NCI-H524 treated with DMSO at 0.1 percent for 48 hours (cell line): ENCODE data around the gene PRKCD.

Experiments used
- DNase-seq: peaks from one replicate; lab custom pipeline; 2025; lab: John Stamatoyannopoulos, UW

Gene PRKCD

DNA sequence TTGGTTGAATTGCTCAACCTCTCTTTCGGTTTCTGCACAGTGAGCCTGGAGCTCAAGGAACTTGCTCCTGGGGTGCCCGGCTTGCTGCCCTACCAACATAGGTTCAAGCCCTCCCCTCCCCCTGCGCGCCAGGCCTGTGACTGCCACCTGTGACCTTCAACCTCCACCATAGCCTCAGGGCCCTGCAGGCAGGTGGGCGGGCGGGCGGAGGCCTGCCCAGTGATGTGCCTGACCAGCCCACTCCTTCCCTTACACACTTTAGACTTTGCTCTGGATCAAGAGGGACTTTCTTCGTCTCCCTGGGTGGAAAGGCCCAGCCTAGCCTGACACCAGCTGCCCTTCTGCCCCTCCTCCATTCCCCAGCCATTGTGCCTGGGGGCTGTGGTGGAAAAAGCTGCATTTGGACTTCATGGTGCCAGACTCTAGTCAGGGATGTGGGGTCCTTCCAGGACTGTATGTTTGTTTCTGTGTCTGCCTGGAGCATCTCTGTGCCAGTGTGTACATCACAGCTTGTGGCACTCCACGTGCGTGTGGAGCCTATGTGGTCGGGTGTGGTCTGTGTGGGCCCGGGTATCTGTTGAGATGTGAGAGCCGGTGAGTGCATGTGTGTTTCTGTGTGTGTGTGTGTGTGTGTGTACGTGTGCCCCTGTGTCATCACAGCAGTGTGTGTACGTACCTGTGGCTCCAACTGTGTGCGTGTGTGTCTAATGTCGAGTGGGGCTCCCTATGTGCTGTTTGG, 9.5 kb downstream of the PRKCD start:
- DNase-seq, result no peak

DNA sequence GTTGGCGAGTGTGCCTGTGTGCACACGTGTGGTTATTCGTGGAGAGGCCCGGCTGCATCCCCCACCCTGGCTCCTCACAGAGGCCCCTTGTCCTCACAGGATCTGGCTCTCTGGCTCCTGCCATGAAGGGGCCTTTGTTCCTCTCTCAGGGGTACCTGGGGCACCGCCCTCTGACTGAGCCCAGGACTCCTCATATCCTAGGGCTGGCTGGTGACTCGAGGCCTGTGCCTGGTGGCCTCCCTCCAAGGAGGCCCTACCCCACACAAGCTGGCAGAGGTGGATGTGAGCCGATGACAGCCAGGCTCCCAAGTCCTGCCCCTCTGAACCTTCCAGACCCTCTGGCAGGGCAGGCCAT, 10.0 kb downstream of the PRKCD start:
- DNase-seq, result no peak

DNA sequence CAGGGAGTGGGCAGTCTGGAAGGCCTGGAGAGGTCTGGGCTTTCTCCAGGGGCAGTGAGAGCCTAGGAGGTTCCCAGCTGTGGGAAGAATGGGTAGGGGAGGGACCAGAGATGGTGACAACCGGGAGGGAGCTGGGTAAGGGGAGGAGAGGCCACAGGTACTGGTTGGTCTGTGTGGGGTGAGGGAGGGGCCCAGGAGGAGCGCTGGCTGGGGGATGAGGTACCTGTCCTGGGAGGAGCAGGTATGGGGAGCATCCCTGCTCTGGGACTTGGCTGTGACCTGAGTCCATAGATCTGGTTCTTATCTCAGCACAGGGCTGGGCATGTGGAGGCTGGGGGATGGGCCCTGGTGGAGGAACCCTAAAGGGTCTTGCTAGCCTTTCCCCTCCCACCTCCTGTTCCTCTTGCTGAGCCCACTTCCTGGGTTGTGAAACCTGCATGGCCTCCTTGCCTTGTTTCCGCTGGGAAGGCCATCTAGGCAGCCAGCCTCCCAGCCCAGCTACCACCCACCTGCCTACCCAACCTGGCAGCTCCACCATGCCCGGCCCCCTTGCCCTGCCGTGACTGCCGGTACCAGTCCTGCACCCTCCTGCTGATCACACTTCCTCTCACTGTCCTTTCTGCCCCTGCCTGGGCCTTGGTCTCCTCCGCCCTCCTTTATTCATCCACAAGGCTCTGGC, 11.0 kb downstream of the PRKCD start:
- no peak for DNase-seq

DNA sequence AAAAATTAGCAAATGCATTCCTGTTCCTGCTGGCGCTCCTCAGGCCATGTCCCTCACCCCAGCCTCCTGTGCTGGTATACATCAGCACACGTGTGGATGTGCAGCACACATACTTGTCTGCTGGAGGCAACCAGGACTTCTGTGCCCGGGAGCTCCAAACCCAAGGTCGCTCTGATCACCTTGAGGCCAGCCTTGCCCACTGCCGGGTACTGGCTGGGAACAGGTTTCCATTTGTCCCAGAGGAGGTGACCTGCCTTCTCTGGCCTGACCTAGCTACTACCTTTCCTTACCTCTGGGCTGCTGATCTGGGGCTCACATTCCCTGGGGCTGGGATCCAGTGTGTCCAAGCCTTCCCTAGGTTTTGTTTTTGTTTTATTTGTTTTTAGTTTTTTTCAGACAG, 12.1 kb downstream of the PRKCD start:
- no peak for DNase-seq

DNA sequence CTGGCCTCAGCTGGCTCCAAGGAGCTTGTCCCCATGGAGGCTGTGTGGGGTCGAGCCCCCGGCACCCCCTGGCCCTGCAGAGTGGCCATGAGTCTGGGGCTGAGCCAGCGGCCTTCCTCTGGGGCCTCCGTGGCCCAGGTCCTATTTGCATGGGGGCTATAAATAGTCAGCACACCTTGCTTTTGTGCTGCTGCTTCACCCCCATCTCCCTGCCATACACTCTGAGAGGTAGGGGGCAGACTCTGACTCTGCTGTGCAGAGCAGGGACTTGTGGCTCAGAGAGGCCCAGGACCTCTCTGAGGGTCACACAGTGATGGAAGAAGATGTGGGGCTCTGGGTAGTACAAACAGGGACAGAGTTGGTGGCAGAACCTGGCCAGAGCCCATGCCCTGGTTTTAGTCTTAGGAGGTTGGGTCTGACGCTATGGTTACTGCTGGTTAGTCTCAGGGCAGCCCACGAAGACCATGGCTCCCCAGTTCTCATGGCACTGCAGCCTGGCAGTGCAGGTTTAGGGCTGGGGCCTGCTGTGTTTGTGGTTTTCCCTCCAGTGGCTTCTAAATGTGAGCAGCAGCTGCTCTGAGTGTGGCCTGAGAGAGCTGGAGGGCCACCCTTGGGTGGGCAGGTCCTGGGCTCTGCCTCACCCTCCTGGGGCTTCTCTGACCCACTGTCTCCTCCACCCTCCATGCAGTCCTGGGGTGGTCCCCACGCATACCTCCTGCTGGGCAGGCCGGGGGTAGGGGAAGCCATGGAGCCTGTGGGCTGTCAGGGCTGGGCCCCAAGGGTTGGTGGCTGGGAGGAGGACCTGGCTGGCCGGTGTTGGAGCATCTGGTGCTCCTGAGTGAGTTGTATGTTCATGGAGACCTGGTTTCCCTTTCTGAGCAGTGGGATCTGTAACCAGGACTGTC, 13.6 kb downstream of the PRKCD start:
- DNase-seq, result no peak

DNA sequence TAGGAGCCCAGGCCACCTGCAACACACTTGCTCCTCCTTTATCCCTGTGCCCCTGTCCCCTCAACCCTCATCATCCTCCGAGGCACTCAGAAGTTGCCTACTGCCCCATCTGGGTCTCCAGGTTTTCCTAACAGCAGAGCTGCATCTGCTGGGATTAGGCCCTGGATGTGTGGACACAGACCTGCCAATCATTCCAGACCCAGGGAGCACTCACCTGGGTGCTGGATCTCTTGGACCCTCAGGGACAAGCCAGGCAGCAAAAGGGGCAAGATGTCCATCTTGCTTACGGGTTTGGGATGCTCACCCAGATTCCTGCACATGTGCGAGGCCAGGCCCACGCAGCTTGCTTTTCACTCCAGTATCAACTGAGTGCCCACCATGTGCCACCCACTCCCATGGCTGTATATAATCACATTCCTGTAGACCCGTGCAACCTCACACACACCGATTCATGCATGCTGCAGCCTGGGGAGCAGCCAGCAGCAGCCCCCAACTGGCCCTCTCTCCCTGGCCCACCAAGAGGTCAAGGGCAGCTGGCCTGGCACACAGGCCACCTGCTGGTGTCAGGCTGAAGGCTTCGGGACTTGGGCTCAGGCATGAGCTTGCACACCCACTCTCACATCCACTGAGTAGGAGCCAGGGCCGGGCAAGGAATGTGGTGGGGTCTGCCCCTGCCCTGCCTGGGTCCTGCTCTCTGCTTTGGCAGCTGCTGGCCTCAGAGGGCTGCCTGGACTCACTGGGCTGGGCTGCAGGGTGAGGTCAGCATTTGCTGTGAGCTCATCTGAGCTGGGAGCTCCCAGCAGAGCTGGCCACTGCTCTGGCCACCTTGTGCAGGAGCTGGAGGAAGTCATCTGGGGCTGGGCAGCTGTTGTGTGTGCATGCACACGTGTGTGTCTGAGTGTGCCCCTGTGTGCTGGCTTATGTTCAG, 14.9 kb downstream of the PRKCD start:
- no peak for DNase-seq

DNA sequence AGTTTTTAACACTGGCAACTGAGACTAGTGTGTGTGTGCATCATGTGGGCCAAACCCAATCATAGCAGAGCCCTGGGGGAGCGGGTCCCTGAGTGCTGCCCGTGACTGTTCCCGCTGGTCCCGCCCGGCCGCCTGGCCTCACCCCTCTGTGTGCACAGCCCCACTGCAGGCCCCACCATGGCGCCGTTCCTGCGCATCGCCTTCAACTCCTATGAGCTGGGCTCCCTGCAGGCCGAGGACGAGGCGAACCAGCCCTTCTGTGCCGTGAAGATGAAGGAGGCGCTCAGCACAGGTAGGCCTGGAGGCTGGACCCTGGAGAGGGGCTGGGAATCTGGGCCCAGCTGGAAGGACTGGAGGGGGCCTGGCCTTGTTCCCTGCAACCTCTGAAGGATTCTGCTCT, 17.2 kb downstream of the PRKCD start:
- no peak for DNase-seq

DNA sequence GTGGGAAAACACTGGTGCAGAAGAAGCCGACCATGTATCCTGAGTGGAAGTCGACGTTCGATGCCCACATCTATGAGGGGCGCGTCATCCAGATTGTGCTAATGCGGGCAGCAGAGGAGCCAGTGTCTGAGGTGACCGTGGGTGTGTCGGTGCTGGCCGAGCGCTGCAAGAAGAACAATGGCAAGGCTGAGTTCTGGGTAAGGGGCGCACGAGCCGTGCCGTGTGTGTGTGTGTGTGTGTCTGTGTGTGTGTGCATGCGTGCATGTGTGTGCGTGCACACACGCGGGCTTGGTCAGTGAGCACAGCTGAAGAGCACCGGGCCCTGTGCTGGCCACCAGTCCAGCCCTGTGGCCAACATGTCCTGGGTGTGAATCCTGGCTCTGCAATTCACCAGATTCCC, 18.6 kb downstream of the PRKCD start:
- DNase-seq, result no peak

DNA sequence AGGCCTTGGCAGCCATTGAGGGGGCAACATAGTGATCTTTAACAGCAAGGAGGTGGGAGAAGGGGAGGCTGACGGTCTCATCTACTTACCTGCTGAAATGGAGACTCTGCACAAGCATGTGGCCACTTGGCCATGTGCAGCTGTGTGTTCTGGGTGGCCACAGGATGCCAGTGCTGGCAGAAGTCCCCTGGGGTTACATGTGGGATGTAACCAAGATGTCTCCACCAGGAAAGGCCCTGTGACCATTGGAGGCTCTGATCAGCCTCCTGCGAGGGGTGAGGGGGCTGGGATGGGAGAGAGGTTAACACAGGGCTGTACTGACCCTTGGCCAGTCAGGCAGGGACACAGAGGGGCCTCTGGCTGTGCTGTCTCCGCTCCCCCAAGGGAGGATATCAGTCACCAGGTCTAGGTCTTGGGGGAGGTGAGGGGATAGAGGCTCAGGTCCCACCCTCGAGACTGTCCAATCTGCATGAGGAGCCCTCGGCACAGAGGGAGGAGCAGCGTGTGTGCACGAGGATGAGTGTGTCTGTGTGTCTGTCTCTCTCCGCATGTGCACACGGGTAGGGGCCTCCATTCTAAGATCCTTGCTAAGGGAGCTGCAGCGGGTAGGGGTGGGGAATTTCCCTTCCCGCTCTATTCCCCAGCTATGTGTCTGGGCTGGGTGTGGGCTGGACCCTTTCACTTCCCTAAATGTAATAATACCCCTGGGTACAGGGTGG, 19.5 kb downstream of the PRKCD start:
- no peak for DNase-seq

DNA sequence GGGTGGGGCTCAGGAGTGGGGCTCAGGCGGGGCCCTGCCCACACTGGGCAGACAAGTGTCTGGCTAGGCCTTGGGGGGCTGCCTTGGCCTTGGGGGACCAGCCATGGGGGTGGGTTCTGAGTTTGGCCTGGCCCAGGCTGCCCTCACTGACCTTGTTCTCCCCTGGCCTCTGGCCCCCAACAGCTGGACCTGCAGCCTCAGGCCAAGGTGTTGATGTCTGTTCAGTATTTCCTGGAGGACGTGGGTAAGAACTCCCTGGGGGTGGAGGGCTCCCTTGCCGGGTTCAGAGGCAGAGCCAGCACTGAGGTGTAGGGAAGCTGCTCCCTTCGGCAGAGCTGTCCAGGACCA, 20.0 kb downstream of the PRKCD start:
- no peak for DNase-seq

DNA sequence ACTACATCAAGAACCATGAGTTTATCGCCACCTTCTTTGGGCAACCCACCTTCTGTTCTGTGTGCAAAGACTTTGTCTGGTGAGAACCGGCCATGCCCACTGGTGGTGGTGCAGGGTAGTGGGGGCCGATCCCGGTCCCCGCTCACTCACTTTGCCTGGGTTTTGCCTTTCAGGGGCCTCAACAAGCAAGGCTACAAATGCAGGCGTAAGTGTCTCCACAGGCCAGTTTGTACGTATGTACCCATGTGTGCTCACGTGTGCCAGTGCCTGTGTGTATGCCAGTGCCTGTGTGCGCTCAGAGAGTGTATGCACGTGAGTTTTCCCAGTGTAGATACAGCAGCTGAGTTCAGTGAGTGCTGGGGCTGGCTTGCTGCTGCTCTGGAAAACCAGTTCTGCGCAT, 20.5 kb downstream of the PRKCD start:
- no peak for DNase-seq

DNA sequence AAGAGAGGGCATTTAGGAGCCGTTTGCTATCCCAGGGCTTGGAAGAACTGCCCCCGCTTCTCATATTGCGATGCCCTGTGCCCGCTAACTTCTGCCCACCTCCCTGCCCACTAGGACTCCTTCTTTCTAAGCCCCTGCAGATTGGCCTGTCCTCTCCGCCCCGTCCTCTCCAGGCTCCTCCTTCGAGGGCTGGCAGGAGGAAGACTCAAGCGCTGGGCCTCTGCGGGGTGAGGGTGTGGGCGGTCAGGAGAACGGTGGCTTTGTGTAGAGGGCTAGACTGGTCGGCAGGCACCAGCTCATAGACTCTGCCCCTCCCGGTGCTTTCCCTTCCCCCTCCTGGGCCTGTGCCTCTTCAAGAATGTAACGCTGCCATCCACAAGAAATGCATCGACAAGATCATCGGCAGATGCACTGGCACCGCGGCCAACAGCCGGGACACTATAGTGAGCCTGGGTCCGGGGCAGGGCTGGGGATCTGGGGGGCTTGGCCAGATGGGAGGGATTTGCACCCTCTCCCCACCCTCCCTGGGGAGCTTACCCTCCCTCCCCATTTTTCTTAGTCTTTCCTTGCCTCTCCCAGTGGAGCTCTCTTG, 21.9 kb downstream of the PRKCD start:
- DNase-seq, result no peak

DNA sequence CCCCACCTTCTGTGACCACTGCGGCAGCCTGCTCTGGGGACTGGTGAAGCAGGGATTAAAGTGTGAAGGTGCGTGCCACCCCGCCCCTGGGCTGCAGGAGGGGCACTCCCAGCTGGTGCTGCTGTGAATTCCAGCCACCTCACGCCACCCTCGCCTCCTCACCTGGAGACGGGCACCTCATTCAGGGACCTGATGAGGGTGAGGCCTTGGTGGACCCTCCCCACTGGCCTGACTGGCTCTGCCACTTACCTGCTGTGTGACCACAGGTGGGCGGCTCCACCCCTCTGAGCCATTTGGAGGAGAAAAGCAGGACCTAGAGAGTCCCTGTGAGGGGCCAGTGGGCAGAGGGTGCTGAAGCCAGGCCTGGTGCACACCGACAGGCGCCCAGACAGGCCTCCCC, 22.5 kb downstream of the PRKCD start:
- no peak for DNase-seq

DNA sequence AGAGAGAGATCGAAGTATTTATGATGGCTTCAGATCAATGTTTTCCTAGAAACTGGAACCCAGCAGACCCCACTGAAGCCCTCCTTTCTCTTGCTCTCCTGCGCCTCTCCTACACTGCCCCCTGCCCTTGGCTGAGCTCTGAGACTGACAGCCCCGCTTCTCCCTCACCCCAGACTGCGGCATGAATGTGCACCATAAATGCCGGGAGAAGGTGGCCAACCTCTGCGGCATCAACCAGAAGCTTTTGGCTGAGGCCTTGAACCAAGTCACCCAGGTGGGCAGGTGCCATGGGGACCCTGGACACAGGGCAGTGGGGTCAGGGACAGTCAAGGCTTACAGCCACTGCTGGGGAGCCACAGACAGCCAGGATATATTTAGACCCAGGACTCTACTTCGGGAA, 23.7 kb downstream of the PRKCD start:
- no peak for DNase-seq

DNA sequence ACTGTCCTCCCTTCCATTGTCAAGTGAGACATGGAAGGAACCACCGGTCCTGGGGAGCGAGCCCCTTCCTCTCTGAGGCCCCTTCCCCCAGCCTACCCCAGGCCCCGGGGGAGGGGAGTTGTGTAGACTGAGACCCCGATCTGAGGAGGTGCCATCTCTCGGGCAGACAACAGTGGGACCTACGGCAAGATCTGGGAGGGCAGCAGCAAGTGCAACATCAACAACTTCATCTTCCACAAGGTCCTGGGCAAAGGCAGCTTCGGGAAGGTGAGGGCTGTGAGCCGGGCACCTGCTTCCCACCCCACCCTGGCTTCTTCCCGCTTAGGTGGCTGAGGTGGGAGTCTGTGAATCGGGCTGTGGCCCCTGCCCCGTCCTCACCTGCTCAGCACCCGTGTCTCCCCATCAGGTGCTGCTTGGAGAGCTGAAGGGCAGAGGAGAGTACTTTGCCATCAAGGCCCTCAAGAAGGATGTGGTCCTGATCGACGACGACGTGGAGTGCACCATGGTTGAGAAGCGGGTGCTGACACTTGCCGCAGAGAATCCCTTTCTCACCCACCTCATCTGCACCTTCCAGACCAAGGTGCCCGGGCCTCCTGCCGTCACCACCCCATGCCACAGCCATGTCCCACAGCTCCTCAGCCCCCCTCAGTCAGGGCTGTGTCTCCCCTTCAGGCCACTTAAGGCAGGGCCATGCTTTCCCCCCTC, 24.9 kb downstream of the PRKCD start:
- no peak for DNase-seq

DNA sequence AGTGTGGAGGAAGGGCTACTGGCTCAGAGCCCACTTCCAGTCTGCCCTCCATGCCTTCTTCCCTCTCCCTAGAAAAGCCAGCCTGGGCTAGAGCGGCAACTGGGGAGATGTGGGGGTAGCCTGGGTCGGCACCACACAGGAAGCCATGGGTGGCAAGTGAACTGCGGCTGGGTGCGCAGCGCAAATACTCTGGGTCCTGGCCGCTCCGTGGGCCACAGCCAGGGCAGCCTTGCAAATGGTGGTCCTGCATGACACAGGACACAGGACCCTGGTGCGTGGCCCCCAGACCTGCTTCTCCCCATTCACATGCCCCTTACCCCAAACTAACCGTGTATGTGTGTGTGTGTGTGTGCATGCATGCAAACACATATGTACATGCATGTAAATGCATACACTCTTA, 25.7 kb downstream of the PRKCD start:
- no peak for DNase-seq

DNA sequence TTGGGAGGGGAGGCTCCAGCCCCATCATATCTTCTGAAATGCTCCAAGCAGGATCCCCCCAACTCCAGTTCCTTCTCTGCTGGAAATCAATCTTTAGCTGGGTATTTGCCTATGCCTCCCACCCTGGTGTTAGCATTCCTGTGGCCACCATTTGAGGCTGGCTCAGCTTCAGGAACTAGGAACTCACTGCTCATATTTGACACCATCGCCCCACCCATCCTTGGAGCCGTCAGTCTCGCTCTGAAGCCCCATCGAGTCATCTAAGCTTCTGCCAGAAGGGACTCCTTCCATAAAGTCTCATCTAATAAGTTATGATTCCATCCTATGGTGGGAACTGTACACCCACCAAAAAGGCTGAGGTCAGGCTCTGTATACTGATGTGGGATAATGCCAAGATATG, 26.4 kb downstream of the PRKCD start:
- no peak for DNase-seq

DNA sequence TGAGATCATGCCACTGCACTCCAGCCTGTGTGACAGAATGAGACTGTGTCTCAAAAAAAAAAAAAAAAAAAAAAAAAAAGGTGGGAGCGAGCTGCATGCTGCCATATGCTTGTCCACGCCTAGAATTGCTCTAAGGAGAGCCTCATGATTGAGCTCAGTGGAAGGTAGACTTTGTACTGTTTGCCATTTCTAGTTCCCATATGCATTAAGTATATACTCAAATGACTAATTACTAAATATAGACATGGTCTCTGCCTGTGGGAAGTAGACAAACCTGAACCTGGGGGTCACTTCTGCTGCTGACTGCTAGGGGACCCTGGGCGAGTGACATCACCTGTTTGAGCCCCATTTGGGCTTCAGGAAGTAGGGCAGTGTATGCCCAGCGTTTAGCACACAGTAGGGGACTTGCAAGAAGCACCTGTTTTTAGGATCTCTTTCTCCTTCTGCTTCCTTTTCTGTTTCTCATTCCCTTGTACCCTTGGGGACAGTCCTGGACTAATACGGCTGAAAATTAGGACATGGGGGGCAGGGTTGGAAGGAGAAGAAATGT, 27.2 kb downstream of the PRKCD start:
- no peak for DNase-seq

DNA sequence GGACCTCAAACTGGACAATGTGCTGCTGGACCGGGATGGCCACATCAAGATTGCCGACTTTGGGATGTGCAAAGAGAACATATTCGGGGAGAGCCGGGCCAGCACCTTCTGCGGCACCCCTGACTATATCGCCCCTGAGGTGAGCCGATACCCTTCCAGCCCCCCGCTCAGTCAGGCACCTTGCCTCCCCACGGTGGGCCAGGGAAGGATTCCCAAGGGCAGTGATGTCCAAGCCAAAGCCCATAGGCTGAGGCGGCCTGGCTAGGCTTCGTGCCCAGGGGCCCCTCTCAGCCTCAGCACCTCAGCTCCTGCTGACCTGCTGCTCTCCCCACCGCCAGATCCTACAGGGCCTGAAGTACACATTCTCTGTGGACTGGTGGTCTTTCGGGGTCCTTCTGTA, 27.7 kb downstream of the PRKCD start:
- no peak for DNase-seq

DNA sequence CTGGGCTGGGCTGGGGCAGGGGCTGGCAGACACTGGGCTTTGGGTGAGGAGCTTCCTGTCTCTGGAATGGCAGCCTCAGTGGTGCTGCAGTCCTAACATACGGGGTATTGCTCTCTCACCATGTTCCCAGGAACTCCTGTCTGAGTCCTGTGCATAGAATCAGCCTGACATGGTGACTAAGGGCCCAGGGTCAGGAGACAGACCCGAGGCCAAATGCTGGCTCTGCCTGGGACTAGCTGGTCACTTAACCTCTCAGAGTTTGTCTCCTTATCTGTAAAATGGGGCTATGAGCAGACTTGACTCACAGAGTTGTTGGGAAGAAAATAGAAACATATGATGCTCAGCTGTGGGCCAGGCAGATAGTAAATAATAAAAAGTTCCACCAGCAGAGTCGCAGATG, 28.3 kb downstream of the PRKCD start:
- no peak for DNase-seq
